Endothelial cell of umbilical vein (primary cell): ENCODE results near the gene NUB1. TPM values are rescaled to one million over a fixed set of nuclear protein-coding genes. Genes with fewer than 3 reads are reported as not detected.

ENCODE experiments used
- BruUV-seq: library from RNA; stranded (reverse); fragments of 400-500 nt; replicated peaks from 2 replicates; lab custom pipeline; 2021; lab: Mats Ljungman, UMichigan
- CTCF ChIA-PET: fragments of 300-600, 350-600 bp; sonication (Branson Sonifier 250); formaldehyde crosslinking; loops from one replicate; lab custom pipeline; 2021; ENCODE audit warnings: antibody characterized with exemption, inconsistent platforms; lab: Charles Lee
- POLR2A ChIA-PET: fragments of 300-600, 350-600 bp; sonication (Branson Sonifier 250); formaldehyde crosslinking; loops from one replicate; lab custom pipeline; 2021; ENCODE audit warnings: antibody characterized with exemption, inconsistent platforms; lab: Charles Lee
- DNase-seq: peaks from one replicate; pipeline ENCODE4 v3.0.0-alpha.2; 2011; ENCODE audit warnings: low read depth, low spot score
- FAIRE-seq: peaks from 2 replicates; lab custom pipeline; 2011; peaks lifted over from hg19 to GRCh38; lab: Jason Lieb, UNC
- H2AFZ ChIP-seq: 2 replicates; pipeline ENCODE4 v1.6.0; 2012; ENCODE audit warnings: low read depth, low read length, control low read depth, inconsistent platforms
- H3K27ac ChIP-seq: 2 replicates; pipeline ENCODE4 v1.5.1; 2011; ENCODE audit warnings: low read depth, mild to moderate bottlenecking, control low read depth, low read length, moderate library complexity; ENCODE audit not compliant: insufficient read depth
- H3K27me3 ChIP-seq, 2 experiments: 2 replicates each; pipeline versions ENCODE4 v1.6.0 to v1.6.1; 2011; ENCODE audit warnings: low read length in 2 of 2, mixed read lengths in 1 of 2; ENCODE audit not compliant: control insufficient read depth in 2 of 2, insufficient read depth in 2 of 2
- H3K36me3 ChIP-seq, 2 experiments: 2 replicates in 1 of 2; 3 replicates in 1 of 2; pipeline ENCODE4 v1.5.1; 2011; ENCODE audit warnings: low read length in 2 of 2, mild to moderate bottlenecking in 1 of 2, moderate library complexity in 1 of 2; ENCODE audit not compliant: control insufficient read depth in 2 of 2, insufficient read depth in 2 of 2; ENCODE audit errors: extremely low read depth in 1 of 2
- H3K4me1 ChIP-seq: 3 replicates; pipeline ENCODE4 v1.5.1; 2011; ENCODE audit warnings: mild to moderate bottlenecking, low read length; ENCODE audit not compliant: control insufficient read depth, insufficient read depth; ENCODE audit errors: extremely low read depth
- H3K4me2 ChIP-seq: 2 replicates; pipeline ENCODE4 v1.6.1; 2011; ENCODE audit warnings: low read length, control low read depth, mixed read lengths; ENCODE audit not compliant: insufficient read depth
- H3K4me3 ChIP-seq, 3 experiments: fragments of 200-600 bp in 1 of 3; sonication (generic), shearing (Covaris generic) in 1 of 3; replicated peaks in 1 of 3; 2 replicates each; pipeline ENCODE4 v1.5.1; 2011 to 2016; ENCODE audit warnings: control low read depth in 3 of 3, low read length in 3 of 3, mild to moderate bottlenecking in 2 of 3, inconsistent platforms in 1 of 3, low read depth in 1 of 3, moderate library complexity in 1 of 3; ENCODE audit not compliant: insufficient read depth in 1 of 3
- H3K79me2 ChIP-seq: 2 replicates; pipeline ENCODE4 v1.6.0; 2012; ENCODE audit warnings: low read length, inconsistent platforms; ENCODE audit not compliant: control insufficient read depth, insufficient read depth
- H3K9ac ChIP-seq: replicated peaks from 2 replicates; pipeline ENCODE3; 2011; ENCODE audit warnings: low read length, control low read depth; ENCODE audit not compliant: insufficient read depth; ENCODE audit errors: extremely low read depth
- H3K9me1 ChIP-seq: replicated peaks from 3 replicates; pipeline ENCODE4 v1.6.0; 2011; ENCODE audit warnings: mild to moderate bottlenecking, low read length; ENCODE audit not compliant: control insufficient read depth, insufficient read depth; ENCODE audit errors: extremely low read depth
- H3K9me3 ChIP-seq: replicated peaks from 2 replicates; pipeline ENCODE4 v1.5.1; 2012; ENCODE audit warnings: low read length, inconsistent platforms; ENCODE audit not compliant: control insufficient read depth, insufficient read depth
- H4K20me1 ChIP-seq: replicated peaks from 2 replicates; pipeline ENCODE3; 2011; ENCODE audit warnings: mild to moderate bottlenecking, low read length; ENCODE audit not compliant: control insufficient read depth, insufficient read depth; ENCODE audit errors: extremely low read depth
- CTCF ChIP-seq, 2 donors: IDR thresholded peaks; 1 replicate in 1 of 2; 2 replicates in 1 of 2; pipeline ENCODE4 v1.5.1; 2011; ENCODE audit warnings: low read length in 2 of 2, mild to moderate bottlenecking in 2 of 2, moderate library complexity in 2 of 2, control low read depth in 1 of 2, inconsistent platforms in 1 of 2, low read depth in 1 of 2; ENCODE audit not compliant: insufficient read depth in 1 of 2; ENCODE audit errors: extremely low read depth in 1 of 2
- EZH2 ChIP-seq: IDR thresholded peaks from 2 replicates; pipeline ENCODE4 v1.6.1; 2012; ENCODE audit warnings: borderline replicate concordance, low read depth, mild to moderate bottlenecking, moderate library complexity, low read length, inconsistent platforms; ENCODE audit not compliant: severe bottlenecking
- FOS ChIP-seq: IDR thresholded peaks from 2 replicates; pipeline ENCODE4 v1.6.1; 2011; ENCODE audit warnings: mild to moderate bottlenecking, low read length, moderate library complexity, borderline replicate concordance; ENCODE audit not compliant: insufficient read depth
- JUN ChIP-seq: IDR thresholded peaks from 2 replicates; pipeline ENCODE4 v1.6.1; 2011; ENCODE audit warnings: borderline replicate concordance, low read depth; ENCODE audit not compliant: insufficient read length, insufficient read depth
- MYC ChIP-seq: IDR thresholded peaks from one replicate; pipeline ENCODE4 v1.6.1; 2011; ENCODE audit warnings: mild to moderate bottlenecking, low read depth, low read length
- POLR2A ChIP-seq: IDR thresholded peaks from 2 replicates; pipeline ENCODE4 v1.6.1; 2012; ENCODE audit warnings: low read depth, mild to moderate bottlenecking, control low read depth, low read length
- POLR2AphosphoS5 ChIP-seq: IDR thresholded peaks from 2 replicates; pipeline ENCODE4 v1.6.1; 2012; ENCODE audit warnings: low read depth, mild to moderate bottlenecking, control low read depth, low read length, moderate library complexity; ENCODE audit not compliant: insufficient read depth
- dilution Hi-C: fragments of 300-500 bp; cut with MboI; formaldehyde crosslinking; loops from one replicate; pipeline ENCODE4 v1.15.0; 2019; ENCODE audit warnings: low sequenced_read_pairs; ENCODE audit not compliant: extremely low pct_ligation_motif_present
- intact Hi-C: fragments of 100-400 bp; cut with micrococcal nuclease; formaldehyde crosslinking; loops from one replicate; pipeline ENCODE4 v1.10.0; 2022
- polyA plus RNA-seq, 4 experiments: library from polyadenylated mRNA; depleted of rRNA in 3 of 4; stranded (reverse) in 3 of 4; unstranded in 1 of 4; fragments of >200 nt; gene quantifications; 2 replicates each; pipeline versions ENCODE4 v1.2.1 to v1.2.3, GENCODE V29; 2011 to 2012; ENCODE audit warnings: missing spikeins in 1 of 4
- total RNA-seq: library from RNA; stranded (reverse); gene quantifications from 2 replicates; pipeline ENCODE4 v1.2.3, GENCODE V29; 2021

The NUB1 gene
- total and polyA plus RNA-seq, 2 donors (not counting 3 experiments of a cell fraction or from before 2014, with no cell fraction given): 28.0 to 46.2 TPM

GRCh38 chr7:151330181-151330580, 11.4 kb upstream of the NUB1 start:
- no TSS peak for BruUV-seq

More at GRCh38 chr7:151330181-151330580, 11.4 kb upstream of the NUB1 start:
- no peaks in the 10 kb centered on the region for H3K4me1 ChIP-seq
- no peak for FAIRE-seq
- H3K36me3 ChIP-seq: no peaks in the 10 kb centered on the region
- no peaks in the 10 kb centered on the region for H4K20me1 ChIP-seq
- H3K9ac ChIP-seq: no peak overlapping the region
- dilution Hi-C loops (no loop called here), intact Hi-C loops (no loop called here)
- CTCF ChIA-PET: interaction anchor here (0.9 to 1.7 kb wide), 4 partner anchors 8 to 15 kb away, joined by 3 to 5 read pairs (median 4); partner anchors contain the start of gene NUB1
- no peaks in the 10 kb centered on the region for H3K9me3 ChIP-seq
- H3K4me2 ChIP-seq: no peak overlapping the region
- no peaks in the 10 kb centered on the region for H3K9me1 ChIP-seq
- DNase-seq: no peak
- H3K27ac ChIP-seq: no peak overlapping the region
- H3K79me2 ChIP-seq: no peaks in the 10 kb centered on the region
- POLR2A ChIA-PET: no interaction called here
- TF ChIP-seq MYC (no peak), JUN (no peak), POLR2A (no peak), FOS (no peak), EZH2 (no peak), CTCF (IDR thresholded peaks at IDR 0.05; ENCODE audit: extremely low read depth in 1 of 2, insufficient read depth in 1 of 2, low read depth in 1 of 2, low read length in 2 of 2) (no peak), POLR2AphosphoS5 (no peak)
- H3K4me3 ChIP-seq: no peak overlapping the region
- no peak overlapping the region for H2AFZ ChIP-seq
- peaks cover 11 to 21% of the 10 kb centered on the region in 2 experiments for H3K27me3 ChIP-seq
